A673 (cell line): ENCODE measurements around the gene SRSF10. TPM values are rescaled to one million over a fixed set of nuclear protein-coding genes. Genes with fewer than 3 reads are reported as not detected.

Source experiments
- BruUV-seq: library from RNA; stranded (reverse); fragments of 400-500 nt; replicated peaks from 2 replicates; lab custom pipeline; 2021; lab: Mats Ljungman, UMichigan
- CTCF ChIA-PET: fragments of 300-600 bp; sonication (Branson Sonifier 250); formaldehyde crosslinking; loops from one replicate; lab custom pipeline; 2022; ENCODE audit warnings: antibody characterized with exemption; lab: Charles Lee
- POLR2A ChIA-PET: fragments of 300-600 bp; sonication (Branson Sonifier 250); formaldehyde crosslinking; loops from one replicate; lab custom pipeline; 2022; ENCODE audit warnings: antibody characterized with exemption; ENCODE audit not compliant: low non-redundant PET; lab: Charles Lee
- DNase-seq: peaks from one replicate; pipeline ENCODE4 v3.0.0-alpha.2; 2015; ENCODE audit warnings: low spot score
- H3K27ac ChIP-seq: fragments of 200-600 bp; sonication (generic); 2 replicates; pipeline ENCODE4 v1.5.1; 2016; ENCODE audit warnings: mixed run types, low read depth, mild to moderate bottlenecking, mixed read lengths, antibody characterized with exemption, low read length; ENCODE audit not compliant: poor library complexity, severe bottlenecking
- H3K27me3 ChIP-seq: fragments of 200-600 bp; sonication (generic); replicated peaks from 2 replicates; pipeline ENCODE4 v1.6.1; 2017; ENCODE audit warnings: mixed run types, low read depth, mild to moderate bottlenecking, mixed read lengths, antibody characterized with exemption, low read length; ENCODE audit not compliant: insufficient read depth, poor library complexity
- H3K36me3 ChIP-seq: fragments of 200-600 bp; sonication (generic); 2 replicates; pipeline ENCODE4 v1.6.1; 2016; ENCODE audit warnings: mixed run types, mild to moderate bottlenecking, mixed read lengths, antibody characterized with exemption, low read length; ENCODE audit not compliant: insufficient read depth, poor library complexity, severe bottlenecking
- H3K4me1 ChIP-seq: fragments of 200-600 bp; sonication (generic); 2 replicates; pipeline ENCODE4 v1.6.1; 2017; ENCODE audit warnings: mixed run types, mild to moderate bottlenecking, mixed read lengths, antibody characterized with exemption, low read length; ENCODE audit not compliant: insufficient read depth, poor library complexity, severe bottlenecking
- H3K4me3 ChIP-seq: fragments of 200-600 bp; sonication (generic); 2 replicates; pipeline ENCODE4 v1.5.1; 2016; ENCODE audit warnings: low read depth, mixed run types, mild to moderate bottlenecking, mixed read lengths, low read length; ENCODE audit not compliant: poor library complexity, severe bottlenecking
- H3K9me3 ChIP-seq: fragments of 200-600 bp; sonication (generic); 2 replicates; pipeline ENCODE4 v1.6.1; 2016; ENCODE audit warnings: mixed run types, low read depth, mild to moderate bottlenecking, mixed read lengths, antibody characterized with exemption, low read length; ENCODE audit not compliant: poor library complexity, severe bottlenecking
- CTCF ChIP-seq: fragments of 300-800, 200-600 bp; sonication (generic); conservative IDR thresholded peaks from 2 replicates; pipeline ENCODE4 v1.5.1; 2017; ENCODE audit warnings: low read depth, mild to moderate bottlenecking, antibody characterized with exemption, low read length, moderate library complexity, mixed read lengths
- EZH2 ChIP-seq: fragments of 200-600 bp; sonication (generic); IDR thresholded peaks from 2 replicates; pipeline ENCODE4 v1.6.1; 2017; ENCODE audit warnings: borderline replicate concordance, low read depth, mild to moderate bottlenecking, mixed read lengths, antibody characterized with exemption, low read length; ENCODE audit not compliant: poor library complexity, severe bottlenecking
- intact Hi-C: fragments of 100-400 bp; cut with micrococcal nuclease; formaldehyde crosslinking; loops from one replicate; pipeline ENCODE4 v1.10.0; 2022; ENCODE audit not compliant: unreplicated experiment
- total RNA-seq: library from RNA; stranded (reverse); gene quantifications from 2 replicates; pipeline ENCODE4 v1.2.3, GENCODE V29; 2021

Gene SRSF10
- total RNA-seq, 1 experiment from 2014 or later, result 218 TPM

- CTCF ChIA-PET, result interaction anchor here (0.6 kb wide), 1 partner anchor 414 kb away, joined by 8 read pairs; no protein-coding TSS in a partner anchor
- TF ChIP-seq EZH2 (no peak), CTCF (no peak)
- no peak overlapping the region for H3K4me3 ChIP-seq
- H3K27ac ChIP-seq, result no peak overlapping the region
- no peak for DNase-seq
- BruUV-seq, result no TSS peak
- H3K4me1 ChIP-seq, result peaks cover 17% of the 10 kb centered on the region
- H3K9me3 ChIP-seq, result no peaks in the 10 kb centered on the region
- intact Hi-C loops, result no loop called here
- no peaks in the 10 kb centered on the region for H3K36me3 ChIP-seq
- POLR2A ChIA-PET, result interaction anchor here (0.5 kb wide), 1 partner anchor 12 kb away, joined by 3 read pairs; no protein-coding TSS in a partner anchor
- no peaks in the 10 kb centered on the region for H3K27me3 ChIP-seq
Observed at GRCh38 chr1:24005163-24005562, 25.0 kb upstream of the SRSF10 start.

- no peaks in the 10 kb centered on the region for H3K36me3 ChIP-seq
- no peak for DNase-seq
- TF ChIP-seq EZH2 (no peak), CTCF (no peak)
- BruUV-seq, result no TSS peak
- no peak overlapping the region for H3K27ac ChIP-seq
- no peak overlapping the region for H3K4me3 ChIP-seq
- intact Hi-C loops, result no loop called here
- H3K9me3 ChIP-seq, result no peaks in the 10 kb centered on the region
- POLR2A ChIA-PET, result no interaction called here
- CTCF ChIA-PET, result no interaction called here
- no peaks in the 10 kb centered on the region for H3K27me3 ChIP-seq
- H3K4me1 ChIP-seq, result peaks cover 17% of the 10 kb centered on the region
Observed at GRCh38 chr1:24004132-24004531, 24.0 kb upstream of the SRSF10 start.

- H3K36me3 ChIP-seq, result no peaks in the 10 kb centered on the region
Observed at GRCh38 chr1:24003331-24003972, 23.3 kb upstream of the SRSF10 start.

More at GRCh38 chr1:24003331-24003972, 23.3 kb upstream of the SRSF10 start:
- Histone ChIP-seq H3K4me3 (no peak overlapping the region), H3K4me1 (peaks cover 11% of the 10 kb centered on the region), H3K27ac (no peak overlapping the region), H3K27me3 (no peaks in the 10 kb centered on the region), H3K9me3 (no peaks in the 10 kb centered on the region)
- DNase-seq, result no peak
- ChIA-PET POLR2A (no interaction called here), CTCF (no interaction called here)
- BruUV-seq, result no TSS peak
- intact Hi-C loops, result no loop called here
- no peak for TF ChIP-seq EZH2
- no peak for TF ChIP-seq CTCF
